HL-60/S4 (cell line): Measurements from ENCODE around the gene PAPLN.

Experiments used
- in situ Hi-C: fragments of 300-500 bp; cut with MboI; formaldehyde crosslinking; loops from 2 replicates; pipeline ENCODE4 v1.14.3; 2022; ENCODE audit warnings: low sequenced_read_pairs

Gene PAPLN

GRCh38 chr14:73245480-73246325, 8.4 kb downstream of the PAPLN start:
- in situ Hi-C loops = no loop called here

DNA sequence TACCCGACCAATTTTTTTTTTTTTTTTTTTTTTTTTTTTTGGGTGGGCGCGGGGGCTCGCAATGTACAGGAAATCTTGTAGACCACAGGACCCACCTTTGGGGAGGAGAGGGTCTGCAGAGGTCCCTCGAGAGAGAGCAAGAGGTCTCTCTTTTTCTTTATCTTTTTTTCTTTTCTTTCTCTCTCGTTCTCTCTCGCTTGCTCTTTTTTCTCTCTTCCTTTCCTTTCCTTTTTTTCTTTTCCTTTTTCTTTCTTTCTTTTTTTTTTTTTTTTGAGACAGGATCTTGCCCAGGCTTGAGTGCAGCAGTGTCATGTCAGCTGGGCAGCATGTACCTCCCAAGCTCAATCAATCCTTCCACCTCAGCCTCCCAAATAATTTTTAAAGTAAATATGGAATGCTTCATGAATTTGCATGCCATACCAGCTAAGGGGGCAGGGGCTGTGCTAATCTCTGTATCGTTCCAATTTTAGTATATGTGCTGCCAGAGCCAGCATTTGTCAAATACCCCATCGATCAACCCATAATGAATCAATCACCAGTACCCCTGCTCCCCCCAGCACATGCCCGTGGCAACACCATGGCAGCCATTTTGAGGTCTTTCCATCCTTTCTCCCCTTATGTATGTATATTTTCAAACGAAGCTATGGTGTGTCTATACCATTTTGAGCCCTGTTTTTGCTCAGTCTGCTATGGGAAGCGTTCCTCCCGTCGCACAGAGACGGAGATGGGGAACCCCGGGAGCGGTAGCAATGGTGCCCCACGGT, 9.3 kb downstream of the PAPLN start:
- in situ Hi-C loops = no loop called here

DNA sequence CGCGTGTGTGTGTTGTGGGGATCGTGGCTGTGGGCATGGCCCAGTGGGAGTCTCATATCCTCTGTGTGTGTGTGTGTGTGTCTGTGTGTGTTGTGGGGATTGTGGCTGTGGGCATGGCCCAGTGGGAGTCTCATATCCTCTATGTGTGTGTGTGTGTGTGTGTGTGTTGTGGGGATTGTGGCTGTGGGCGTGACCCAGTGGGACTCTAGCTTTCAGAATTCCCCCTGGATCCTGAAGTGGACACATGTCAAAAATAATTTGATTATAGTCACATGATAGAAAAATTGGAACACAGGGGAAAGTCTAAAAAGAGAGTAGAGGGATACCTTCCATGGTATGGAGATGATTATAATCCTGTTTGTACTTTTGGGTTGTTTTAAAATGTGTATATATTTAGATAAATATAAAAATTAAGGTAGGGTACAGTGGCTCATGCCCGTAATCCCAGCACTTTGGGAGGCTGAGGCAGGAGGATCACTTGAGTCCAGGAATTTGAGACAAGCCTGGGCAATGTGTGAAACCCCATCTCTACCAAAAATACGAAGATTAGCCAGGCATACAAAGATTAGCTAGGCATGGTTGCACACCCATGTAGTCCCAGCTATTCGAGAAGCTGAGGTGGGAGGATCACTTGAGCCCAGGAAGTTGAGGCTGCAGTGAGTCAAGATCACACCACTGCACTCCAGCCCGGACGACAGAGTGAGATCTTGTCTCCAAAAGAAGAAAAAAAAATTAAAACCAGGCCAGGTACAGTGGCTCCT, 11.0 kb downstream of the PAPLN start:
- in situ Hi-C loops = no loop called here

- in situ Hi-C loops = no loop called here
Observed at GRCh38 chr14:73249108-73249507, 11.8 kb downstream of the PAPLN start.

DNA sequence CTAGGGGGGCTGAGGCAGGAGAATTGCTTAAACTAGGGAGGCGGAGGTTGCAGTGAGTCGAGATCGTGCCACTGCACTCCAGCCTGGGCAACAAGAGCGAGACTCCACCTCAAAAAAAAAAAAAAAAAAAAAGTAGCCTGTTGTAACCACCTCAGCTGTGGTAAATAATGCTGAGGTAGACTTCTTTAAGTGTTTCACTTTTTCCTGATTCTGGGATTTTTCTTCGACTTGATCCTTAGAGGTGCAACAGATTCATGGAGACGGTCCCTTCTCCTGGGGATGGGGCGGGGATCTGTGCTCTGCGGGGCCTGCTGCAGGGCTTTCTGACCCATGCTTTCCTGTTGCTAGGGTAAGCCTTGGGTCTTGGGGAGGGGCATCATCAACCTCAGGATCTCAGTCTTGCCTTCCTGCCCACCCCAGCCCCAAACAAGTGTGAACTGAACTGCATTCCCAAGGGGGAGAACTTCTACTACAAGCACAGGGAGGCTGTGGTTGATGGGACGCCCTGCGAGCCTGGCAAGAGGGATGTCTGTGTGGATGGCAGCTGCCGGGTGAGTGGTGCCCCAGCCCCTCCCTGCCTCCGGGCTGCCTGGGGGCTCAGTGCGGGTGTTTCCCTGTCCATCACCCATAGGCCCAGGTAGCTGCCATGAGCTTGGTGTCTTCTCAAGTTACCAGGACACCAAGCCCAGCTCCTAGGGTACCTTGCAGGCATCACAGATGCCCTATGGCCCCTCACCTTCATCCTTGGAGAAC, 12.4 kb downstream of the PAPLN start:
- in situ Hi-C loops = no loop called here

- in situ Hi-C loops = no loop called here
Observed at GRCh38 chr14:73250317-73250713, 13.0 kb downstream of the PAPLN start.

DNA sequence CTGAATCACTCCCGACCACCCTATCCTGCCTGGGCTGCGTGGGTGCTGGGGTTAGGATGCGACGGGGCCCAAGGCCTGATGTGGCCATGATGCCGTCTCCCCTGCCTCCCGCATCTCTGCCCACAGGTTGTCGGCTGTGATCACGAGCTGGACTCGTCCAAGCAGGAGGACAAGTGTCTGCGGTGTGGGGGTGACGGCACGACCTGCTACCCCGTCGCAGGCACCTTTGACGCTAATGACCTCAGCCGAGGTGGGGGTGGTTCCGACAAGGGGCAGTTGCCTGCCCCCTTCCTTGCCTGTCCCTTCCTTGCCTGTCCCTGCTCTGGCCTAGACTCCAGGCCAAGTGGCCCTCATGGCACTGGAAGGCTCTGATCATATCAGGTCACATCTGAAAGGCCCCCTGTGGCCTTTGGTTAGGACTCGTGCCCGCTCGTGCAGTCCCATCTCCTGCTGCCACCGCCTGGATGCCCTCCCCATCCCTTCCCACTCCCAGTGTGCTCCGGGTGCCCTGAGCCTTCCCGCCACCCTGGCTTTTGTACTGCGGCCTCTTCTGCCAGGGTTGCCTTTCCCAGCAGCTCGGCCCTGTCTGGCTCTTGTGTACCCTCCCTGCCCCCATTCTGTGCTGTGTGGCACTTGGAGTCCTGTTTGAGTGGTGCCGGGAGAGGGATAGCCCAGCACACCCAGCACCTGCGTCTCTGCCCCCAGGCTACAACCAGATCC, 13.6 kb downstream of the PAPLN start:
- in situ Hi-C loops = no loop called here

DNA sequence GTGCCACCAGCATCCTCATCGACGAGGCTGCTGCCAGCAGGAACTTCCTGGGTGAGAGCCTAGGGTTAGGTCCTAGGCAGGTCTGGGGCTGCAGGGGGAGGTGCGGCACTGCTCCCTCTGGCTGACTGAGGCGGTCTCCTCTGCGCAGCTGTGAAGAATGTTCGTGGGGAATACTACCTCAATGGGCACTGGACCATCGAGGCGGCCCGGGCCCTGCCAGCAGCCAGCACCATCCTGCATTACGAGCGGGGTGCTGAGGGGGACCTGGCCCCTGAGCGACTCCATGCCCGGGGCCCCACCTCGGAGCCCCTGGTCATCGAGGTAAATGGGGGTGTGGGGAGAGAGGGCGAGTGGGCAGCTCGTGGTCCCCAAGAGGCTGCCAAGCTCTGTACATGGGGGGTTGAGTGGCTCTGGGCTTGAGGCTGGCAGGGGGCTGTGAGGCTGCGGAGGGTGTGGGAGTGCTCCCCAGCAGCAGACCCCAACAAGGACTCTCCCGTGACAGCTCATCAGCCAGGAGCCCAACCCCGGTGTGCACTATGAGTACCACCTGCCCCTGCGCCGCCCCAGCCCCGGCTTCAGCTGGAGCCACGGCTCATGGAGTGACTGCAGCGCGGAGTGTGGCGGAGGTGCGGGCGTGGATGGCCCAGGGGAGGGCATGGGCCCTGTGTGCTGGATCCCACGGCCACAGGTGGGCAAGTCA, 14.4 kb downstream of the PAPLN start:
- in situ Hi-C loops = no loop called here

GRCh38 chr14:73252491-73253322, 15.4 kb downstream of the PAPLN start:
- in situ Hi-C loops = no loop called here

GRCh38 chr14:73253323-73253610, 16.0 kb downstream of the PAPLN start:
- in situ Hi-C loops = no loop called here

GRCh38 chr14:73253721-73254120, 16.4 kb downstream of the PAPLN start:
- in situ Hi-C loops = no loop called here

GRCh38 chr14:73254247-73255004, 17.1 kb downstream of the PAPLN start:
- in situ Hi-C loops = no loop called here

DNA sequence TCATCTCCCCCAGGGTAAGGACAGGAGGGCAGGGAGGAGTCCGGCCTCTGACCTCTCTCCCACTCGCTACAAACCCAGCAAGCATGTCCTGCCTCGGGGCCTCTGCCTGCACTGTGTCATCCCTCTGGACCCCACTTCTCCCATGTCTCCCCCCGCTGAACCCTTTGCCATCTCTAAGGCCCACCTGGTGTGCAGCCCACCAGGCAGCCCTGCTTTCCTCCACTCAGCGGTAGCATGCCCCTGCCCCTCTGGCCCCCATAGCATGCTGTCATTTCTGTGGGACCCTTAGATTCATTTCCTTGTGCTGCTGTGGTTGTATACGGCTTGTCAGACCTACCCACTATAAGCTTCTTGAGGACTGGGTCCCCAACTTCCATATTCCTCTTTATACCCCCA, 17.7 kb downstream of the PAPLN start:
- in situ Hi-C loops = no loop called here

DNA sequence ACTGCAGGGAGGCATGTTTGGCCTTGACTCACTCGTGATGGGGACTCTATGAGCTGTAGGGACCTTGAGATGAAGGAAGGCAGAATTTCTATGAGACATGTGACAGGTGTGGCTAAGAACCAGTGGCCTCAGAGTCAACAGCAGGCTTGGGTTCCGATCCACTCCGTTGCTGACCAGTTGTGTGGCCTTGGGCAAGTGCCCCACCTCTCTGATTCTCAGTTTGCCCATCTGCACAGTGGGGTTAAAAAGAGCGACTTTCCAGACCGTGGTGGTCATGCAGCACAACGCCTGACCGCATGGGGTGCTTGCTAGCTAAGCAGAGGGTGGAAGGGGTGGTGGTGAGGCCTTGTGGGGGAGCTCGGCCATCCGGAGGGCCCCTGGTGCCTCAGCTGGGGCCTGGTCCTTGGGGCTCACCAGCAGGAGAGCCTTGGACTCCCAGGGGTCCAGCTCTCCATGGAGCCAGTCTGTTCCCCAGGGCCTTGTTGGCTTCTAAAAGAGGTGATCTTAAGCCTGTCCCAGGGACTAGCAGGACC, 18.5 kb downstream of the PAPLN start:
- in situ Hi-C loops = no loop called here

DNA sequence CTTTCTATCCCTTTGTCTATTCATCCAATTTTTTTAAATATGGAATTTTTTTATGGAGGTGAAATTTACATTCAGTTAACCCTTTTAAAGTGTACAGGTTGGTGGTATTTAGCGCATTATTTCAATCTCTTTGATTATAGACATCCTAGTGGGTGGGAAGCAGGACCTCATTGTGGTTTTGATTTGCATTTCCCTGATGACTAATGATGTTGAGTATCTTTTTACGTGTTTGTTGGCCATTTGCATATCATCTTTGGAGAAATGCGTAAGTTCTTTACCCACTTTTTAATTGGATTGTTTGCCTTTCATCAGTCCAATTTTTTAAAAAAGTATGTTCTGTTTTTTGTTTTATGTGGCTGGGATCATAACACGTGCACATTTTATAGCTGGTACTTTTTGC, 20.8 kb downstream of the PAPLN start:
- in situ Hi-C loops = no loop called here

DNA sequence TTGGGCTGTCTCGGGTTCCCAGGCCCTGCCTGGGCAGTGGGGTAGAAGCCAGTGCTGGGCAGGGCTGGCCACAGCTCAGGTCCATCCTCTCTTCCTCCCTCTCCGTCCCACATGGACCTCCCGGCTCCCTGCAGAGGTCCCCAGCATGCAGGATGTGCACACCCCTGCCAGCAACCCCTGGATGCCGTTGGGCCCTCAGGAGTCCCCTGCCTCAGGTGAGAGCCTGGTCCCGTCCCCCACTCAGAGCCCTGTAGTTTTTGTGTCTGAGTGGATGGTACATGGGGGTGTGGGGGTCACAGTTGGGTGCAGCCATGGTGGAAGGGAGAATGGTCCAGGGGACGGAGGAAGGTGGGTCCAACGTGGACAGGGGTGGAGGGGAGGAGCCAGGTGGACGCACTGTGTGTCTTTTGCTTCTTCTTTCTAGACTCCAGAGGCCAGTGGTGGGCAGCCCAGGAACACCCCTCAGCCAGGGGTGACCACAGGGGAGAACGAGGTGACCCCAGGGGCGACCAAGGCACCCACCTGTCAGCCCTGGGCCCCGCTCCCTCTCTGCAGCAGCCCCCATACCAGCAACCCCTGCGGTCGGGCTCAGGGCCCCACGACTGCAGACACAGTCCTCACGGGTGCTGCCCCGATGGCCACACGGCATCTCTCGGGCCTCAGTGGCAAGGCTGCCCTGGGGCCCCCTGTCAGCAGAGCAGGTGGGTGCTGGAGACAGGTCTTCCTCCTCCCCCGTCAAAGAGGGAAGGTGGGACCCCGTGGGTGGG, 21.7 kb downstream of the PAPLN start:
- in situ Hi-C loops = no loop called here

DNA sequence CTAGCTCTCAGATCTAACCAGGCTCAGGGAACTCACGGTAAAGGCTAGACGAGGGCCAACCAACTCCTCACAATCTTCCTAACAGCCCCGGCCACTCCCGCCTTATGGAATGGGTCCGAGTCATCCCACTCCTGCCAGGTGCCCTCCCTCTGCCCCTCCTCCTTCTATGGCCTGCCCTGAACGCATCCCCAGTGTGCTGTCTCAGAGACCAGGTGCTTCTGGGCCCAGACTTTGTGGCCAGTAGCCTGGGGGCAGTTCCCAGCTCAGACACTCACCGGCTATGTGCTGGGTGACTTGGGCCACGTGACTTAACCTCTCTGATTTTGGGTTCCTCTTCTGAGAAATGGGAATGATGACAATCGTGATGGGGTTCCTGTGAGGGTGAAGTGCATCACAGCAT, 22.5 kb downstream of the PAPLN start:
- in situ Hi-C loops = no loop called here
